Neural cell (in vitro differentiated cells): ENCODE results near the gene CUBN.

ENCODE experiments used
- EZH2 ChIP-seq: fragments of 200-600, 300-800 bp; shearing (Covaris generic), sonication (generic); IDR thresholded peaks from 2 replicates; pipeline ENCODE4 v1.6.1; 2014; ENCODE audit warnings: antibody characterized with exemption, low read length, borderline replicate concordance, mild to moderate bottlenecking; ENCODE audit not compliant: insufficient read depth, poor library complexity, severe bottlenecking
- MXI1 ChIP-seq: fragments of 450-650 bp; conservative IDR thresholded peaks from 2 replicates; pipeline ENCODE4 v1.6.1; 2014; ENCODE audit warnings: antibody characterized with exemption, mild to moderate bottlenecking; ENCODE audit not compliant: poor library complexity, severe bottlenecking
- POLR2AphosphoS5 ChIP-seq: IDR thresholded peaks from 2 replicates; pipeline ENCODE4 v1.6.1; 2012
- RAD21 ChIP-seq: fragments of 450-650 bp; conservative IDR thresholded peaks from 2 replicates; pipeline ENCODE4 v1.6.1; 2014; ENCODE audit warnings: antibody characterized with exemption, mild to moderate bottlenecking, moderate library complexity
- TAF1 ChIP-seq: IDR thresholded peaks from 2 replicates; pipeline ENCODE4 v1.6.1; 2012; ENCODE audit warnings: low read depth
- TF ChIP-seq, protein P1 (sequence below): fragments of 450-650 bp; IDR thresholded peaks from 2 replicates; pipeline ENCODE4 v1.5.1; 2014; ENCODE audit warnings: antibody characterized with exemption, mild to moderate bottlenecking, moderate library complexity; ENCODE audit not compliant: poor library complexity, severe bottlenecking

DNA sequence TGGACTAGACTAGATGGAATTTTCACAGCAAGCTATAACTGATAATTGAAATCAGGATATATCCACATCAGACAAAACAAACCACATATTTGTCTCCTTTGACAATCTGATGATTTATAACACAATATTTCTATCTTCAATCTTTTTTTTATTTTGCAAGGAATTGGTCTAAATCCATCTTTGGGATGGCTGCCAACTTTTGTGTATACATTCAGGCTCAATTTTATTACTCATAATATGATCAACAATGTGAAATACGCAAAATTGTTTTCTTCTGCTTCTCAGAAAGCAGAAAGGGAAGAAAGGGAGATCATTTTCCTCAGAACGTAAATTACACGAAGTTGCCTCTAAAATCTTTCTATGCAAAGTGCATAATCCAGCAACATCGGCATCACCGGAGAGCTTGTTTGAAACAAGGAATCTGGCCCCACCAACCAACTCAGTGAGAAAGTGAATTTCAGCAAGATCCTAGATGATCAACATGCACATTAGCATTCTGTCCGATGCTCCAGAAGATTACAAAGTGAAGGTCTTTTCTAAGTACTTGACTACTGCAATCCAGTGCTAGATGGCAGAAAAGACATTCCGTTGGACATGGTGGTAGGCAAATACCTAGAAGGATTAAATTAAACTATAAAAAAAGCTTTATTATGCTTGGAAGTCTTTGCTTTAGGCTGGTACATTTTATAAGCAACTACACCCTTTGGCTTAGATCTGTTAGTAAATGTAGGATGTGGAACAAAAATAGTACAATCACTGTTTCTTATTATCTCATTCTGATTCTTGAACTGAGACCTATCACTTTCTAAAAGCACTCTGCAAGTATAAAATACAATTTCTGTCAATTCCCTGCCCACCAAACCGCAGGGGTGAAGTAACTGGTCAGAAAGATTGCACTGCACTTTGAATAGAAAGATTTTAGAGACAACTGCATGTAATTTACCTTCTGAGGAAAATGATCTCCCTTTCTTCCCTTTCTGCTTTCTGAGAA is 186.0 kb downstream of the CUBN start:
- TF ChIP-seq EZH2 (no peak), RAD21 (no peak), POLR2AphosphoS5 (no peak), TAF1 (no peak), MXI1 (no peak)
- TF ChIP-seq, protein P1, sequence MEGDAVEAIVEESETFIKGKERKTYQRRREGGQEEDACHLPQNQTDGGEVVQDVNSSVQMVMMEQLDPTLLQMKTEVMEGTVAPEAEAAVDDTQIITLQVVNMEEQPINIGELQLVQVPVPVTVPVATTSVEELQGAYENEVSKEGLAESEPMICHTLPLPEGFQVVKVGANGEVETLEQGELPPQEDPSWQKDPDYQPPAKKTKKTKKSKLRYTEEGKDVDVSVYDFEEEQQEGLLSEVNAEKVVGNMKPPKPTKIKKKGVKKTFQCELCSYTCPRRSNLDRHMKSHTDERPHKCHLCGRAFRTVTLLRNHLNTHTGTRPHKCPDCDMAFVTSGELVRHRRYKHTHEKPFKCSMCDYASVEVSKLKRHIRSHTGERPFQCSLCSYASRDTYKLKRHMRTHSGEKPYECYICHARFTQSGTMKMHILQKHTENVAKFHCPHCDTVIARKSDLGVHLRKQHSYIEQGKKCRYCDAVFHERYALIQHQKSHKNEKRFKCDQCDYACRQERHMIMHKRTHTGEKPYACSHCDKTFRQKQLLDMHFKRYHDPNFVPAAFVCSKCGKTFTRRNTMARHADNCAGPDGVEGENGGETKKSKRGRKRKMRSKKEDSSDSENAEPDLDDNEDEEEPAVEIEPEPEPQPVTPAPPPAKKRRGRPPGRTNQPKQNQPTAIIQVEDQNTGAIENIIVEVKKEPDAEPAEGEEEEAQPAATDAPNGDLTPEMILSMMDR, result peak; percentile 20
